PC-3 (cell line): ENCODE measurements around the gene PGBD5.

Experiments
- EZH2 ChIP-seq: fragments of 300-600 bp; sonication (generic); IDR thresholded peaks from one replicate; pipeline ENCODE4 v1.6.1; 2017; ENCODE audit warnings: antibody characterized with exemption, mild to moderate bottlenecking, low read length; ENCODE audit not compliant: unreplicated experiment
- TF ChIP-seq, protein P1 (sequence below): fragments of 300-600 bp; sonication (generic); conservative IDR thresholded peaks from 2 replicates; pipeline ENCODE4 v1.5.1; 2017; ENCODE audit warnings: antibody characterized with exemption, low read depth, mild to moderate bottlenecking, low read length

DNA sequence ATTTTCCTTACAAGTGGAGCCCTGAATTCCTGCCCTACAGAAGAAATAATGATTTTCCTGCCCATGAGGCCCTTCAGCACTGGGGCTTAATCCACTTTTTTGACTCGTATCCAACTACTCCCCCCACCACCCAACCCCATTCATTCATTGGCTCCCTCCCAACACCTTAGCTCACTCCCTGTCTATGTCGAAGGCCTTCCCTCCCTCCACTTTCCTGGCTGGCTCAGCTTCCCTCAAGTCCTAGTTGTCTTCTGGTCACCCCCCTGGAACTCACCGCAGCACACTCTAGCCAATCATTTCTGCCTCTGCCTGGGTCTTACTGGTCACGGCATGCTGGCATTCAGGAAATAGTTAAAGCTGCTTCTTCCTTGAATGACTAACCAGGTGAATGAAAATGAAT lies 118.9 kb downstream of the PGBD5 start:
- TF ChIP-seq, protein P1, sequence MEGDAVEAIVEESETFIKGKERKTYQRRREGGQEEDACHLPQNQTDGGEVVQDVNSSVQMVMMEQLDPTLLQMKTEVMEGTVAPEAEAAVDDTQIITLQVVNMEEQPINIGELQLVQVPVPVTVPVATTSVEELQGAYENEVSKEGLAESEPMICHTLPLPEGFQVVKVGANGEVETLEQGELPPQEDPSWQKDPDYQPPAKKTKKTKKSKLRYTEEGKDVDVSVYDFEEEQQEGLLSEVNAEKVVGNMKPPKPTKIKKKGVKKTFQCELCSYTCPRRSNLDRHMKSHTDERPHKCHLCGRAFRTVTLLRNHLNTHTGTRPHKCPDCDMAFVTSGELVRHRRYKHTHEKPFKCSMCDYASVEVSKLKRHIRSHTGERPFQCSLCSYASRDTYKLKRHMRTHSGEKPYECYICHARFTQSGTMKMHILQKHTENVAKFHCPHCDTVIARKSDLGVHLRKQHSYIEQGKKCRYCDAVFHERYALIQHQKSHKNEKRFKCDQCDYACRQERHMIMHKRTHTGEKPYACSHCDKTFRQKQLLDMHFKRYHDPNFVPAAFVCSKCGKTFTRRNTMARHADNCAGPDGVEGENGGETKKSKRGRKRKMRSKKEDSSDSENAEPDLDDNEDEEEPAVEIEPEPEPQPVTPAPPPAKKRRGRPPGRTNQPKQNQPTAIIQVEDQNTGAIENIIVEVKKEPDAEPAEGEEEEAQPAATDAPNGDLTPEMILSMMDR: no peak
- TF ChIP-seq EZH2: no peak
